Measurements from ENCODE around the gene PPP6R1.

Gene PPP6R1, protein sequence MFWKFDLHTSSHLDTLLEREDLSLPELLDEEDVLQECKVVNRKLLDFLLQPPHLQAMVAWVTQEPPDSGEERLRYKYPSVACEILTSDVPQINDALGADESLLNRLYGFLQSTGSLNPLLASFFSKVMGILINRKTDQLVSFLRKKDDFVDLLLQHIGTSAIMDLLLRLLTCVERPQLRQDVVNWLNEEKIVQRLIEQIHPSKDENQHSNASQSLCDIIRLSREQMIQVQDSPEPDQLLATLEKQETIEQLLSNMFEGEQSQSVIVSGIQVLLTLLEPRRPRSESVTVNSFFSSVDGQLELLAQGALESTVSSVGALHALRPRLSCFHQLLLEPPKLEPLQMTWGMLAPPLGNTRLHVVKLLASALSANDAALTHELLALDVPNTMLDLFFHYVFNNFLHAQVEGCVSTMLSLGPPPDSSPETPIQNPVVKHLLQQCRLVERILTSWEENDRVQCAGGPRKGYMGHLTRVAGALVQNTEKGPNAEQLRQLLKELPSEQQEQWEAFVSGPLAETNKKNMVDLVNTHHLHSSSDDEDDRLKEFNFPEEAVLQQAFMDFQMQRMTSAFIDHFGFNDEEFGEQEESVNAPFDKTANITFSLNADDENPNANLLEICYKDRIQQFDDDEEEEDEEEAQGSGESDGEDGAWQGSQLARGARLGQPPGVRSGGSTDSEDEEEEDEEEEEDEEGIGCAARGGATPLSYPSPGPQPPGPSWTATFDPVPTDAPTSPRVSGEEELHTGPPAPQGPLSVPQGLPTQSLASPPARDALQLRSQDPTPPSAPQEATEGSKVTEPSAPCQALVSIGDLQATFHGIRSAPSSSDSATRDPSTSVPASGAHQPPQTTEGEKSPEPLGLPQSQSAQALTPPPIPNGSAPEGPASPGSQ

DNA sequence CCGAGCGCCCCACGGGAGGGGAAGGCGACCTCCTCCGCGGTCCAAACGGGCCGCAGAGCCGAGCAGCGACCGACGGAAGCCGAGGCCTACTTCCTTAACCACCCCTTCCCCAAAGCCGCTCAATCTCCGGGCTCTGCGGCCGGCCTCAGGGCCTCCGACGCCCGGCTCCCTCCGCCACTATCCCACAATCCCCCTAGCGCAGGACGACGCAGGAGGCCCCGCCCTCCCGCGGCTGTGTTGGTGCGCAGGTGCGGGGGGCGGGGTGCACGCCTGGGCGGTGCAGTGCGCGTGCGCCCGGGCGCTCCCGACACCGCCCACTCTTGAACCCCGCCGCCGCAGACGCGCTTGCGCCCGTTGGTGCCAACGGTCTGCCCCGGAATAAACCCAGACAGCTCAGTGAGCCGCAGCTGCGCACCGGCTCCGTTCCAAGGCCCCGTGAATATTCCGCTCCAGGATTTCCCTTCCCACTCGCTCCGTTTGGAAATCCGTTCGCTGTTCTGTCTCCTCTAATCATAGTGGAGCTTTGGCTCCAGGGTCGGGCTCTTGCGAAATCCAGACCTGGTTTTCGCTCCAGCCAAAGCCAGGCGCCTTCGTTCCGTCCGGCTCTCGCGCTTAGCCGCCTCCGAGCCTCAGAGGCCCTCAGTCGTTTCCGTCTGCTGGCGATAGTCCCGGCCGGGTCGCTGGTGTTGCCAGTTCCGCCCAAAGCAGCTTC, at the start of gene PPP6R1:
Gene PPP6R1 (minus strand): TSS at position 190 of the 712 bp plus-strand sequence. CDS start 11,914 bp downstream, outside the sequence.
- peak within 1 kb of the TSS; percentile 77 for H3K27ac ChIP-seq
- peak within 1 kb of the TSS; percentile 78 for H3K9ac ChIP-seq
- peaks cover 43% of the 10 kb centered on the region for H3K79me2 ChIP-seq (ENCODE audit: insufficient read depth, low read depth)
- H3K4me3 ChIP-seq (IDR thresholded peaks at IDR 0.05; ENCODE audit: insufficient read depth, low read depth, low read length): no peak within 1 kb of the TSS
- TF ChIP-seq, protein P1, sequence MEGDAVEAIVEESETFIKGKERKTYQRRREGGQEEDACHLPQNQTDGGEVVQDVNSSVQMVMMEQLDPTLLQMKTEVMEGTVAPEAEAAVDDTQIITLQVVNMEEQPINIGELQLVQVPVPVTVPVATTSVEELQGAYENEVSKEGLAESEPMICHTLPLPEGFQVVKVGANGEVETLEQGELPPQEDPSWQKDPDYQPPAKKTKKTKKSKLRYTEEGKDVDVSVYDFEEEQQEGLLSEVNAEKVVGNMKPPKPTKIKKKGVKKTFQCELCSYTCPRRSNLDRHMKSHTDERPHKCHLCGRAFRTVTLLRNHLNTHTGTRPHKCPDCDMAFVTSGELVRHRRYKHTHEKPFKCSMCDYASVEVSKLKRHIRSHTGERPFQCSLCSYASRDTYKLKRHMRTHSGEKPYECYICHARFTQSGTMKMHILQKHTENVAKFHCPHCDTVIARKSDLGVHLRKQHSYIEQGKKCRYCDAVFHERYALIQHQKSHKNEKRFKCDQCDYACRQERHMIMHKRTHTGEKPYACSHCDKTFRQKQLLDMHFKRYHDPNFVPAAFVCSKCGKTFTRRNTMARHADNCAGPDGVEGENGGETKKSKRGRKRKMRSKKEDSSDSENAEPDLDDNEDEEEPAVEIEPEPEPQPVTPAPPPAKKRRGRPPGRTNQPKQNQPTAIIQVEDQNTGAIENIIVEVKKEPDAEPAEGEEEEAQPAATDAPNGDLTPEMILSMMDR (conservative IDR thresholded peaks at IDR 0.05; ENCODE audit: low read depth, low read length): no peak
- no peaks in the 10 kb centered on the region for H3K27me3 ChIP-seq (ENCODE audit: insufficient read depth, low read depth)
- H3K4me2 ChIP-seq: peak within 1 kb of the TSS; percentile 98
- H3K36me3 ChIP-seq (ENCODE audit: insufficient read depth): no peaks in the 10 kb centered on the region
- H2AFZ ChIP-seq (ENCODE audit: low read depth): peak within 1 kb of the TSS; percentile 56
- H4K20me1 ChIP-seq (ENCODE audit: insufficient read depth): peaks cover 11% of the 10 kb centered on the region
- H3K4me1 ChIP-seq (ENCODE audit: low read depth, poor library complexity, severe bottlenecking): peaks cover 31% of the 10 kb centered on the region

- Histone ChIP-seq H3K27me3 (ENCODE audit: insufficient read depth, low read depth) (no peaks in the 10 kb centered on the region), H3K4me2 (no peak overlapping the region), H3K79me2 (ENCODE audit: insufficient read depth, low read depth) (no peaks in the 10 kb centered on the region), H3K27ac (no peak overlapping the region), H4K20me1 (ENCODE audit: insufficient read depth) (no peaks in the 10 kb centered on the region), H3K4me3 (IDR thresholded peaks at IDR 0.05; ENCODE audit: insufficient read depth, low read depth, low read length) (no peak overlapping the region), H3K36me3 (ENCODE audit: insufficient read depth) (no peaks in the 10 kb centered on the region), H3K9ac (no peak overlapping the region), H2AFZ (ENCODE audit: low read depth) (no peak overlapping the region), H3K4me1 (ENCODE audit: low read depth, poor library complexity, severe bottlenecking) (no peaks in the 10 kb centered on the region)
- TF ChIP-seq, protein P1 (conservative IDR thresholded peaks at IDR 0.05; ENCODE audit: low read depth, low read length): no peak
These were observed 49.5 kb upstream of the PPP6R1 start for GRCh38 chr19:55308281-55308680.

- Histone ChIP-seq H3K36me3 (ENCODE audit: insufficient read depth) (no peaks in the 10 kb centered on the region), H3K4me2 (no peak overlapping the region)
These were observed 47.9 kb upstream of the PPP6R1 start for GRCh38 chr19:55306712-55307111.

More at GRCh38 chr19:55306712-55307111, 47.9 kb upstream of the PPP6R1 start:
- TF ChIP-seq, protein P1 (conservative IDR thresholded peaks at IDR 0.05; ENCODE audit: low read depth, low read length): no peak
- no peak overlapping the region for H3K9ac ChIP-seq
- no peak overlapping the region for H2AFZ ChIP-seq (ENCODE audit: low read depth)
- H3K4me1 ChIP-seq (ENCODE audit: low read depth, poor library complexity, severe bottlenecking): peaks cover 4% of the 10 kb centered on the region
- no peak overlapping the region for H3K27ac ChIP-seq
- H3K4me3 ChIP-seq (IDR thresholded peaks at IDR 0.05; ENCODE audit: insufficient read depth, low read depth, low read length): no peak overlapping the region
- no peaks in the 10 kb centered on the region for H4K20me1 ChIP-seq (ENCODE audit: insufficient read depth)
- H3K79me2 ChIP-seq (ENCODE audit: insufficient read depth, low read depth): no peaks in the 10 kb centered on the region
- no peaks in the 10 kb centered on the region for H3K27me3 ChIP-seq (ENCODE audit: insufficient read depth, low read depth)

Measured in KMS-11 (cell line).